ENCODE results near the gene PDE6B. TPM values are rescaled to one million over a fixed set of nuclear protein-coding genes. Genes with fewer than 3 reads are reported as not detected.

PDE6B gene
- polyA plus RNA-seq, 3 donors = 0.76 to 1.7 (median 1.2) TPM

DNA sequence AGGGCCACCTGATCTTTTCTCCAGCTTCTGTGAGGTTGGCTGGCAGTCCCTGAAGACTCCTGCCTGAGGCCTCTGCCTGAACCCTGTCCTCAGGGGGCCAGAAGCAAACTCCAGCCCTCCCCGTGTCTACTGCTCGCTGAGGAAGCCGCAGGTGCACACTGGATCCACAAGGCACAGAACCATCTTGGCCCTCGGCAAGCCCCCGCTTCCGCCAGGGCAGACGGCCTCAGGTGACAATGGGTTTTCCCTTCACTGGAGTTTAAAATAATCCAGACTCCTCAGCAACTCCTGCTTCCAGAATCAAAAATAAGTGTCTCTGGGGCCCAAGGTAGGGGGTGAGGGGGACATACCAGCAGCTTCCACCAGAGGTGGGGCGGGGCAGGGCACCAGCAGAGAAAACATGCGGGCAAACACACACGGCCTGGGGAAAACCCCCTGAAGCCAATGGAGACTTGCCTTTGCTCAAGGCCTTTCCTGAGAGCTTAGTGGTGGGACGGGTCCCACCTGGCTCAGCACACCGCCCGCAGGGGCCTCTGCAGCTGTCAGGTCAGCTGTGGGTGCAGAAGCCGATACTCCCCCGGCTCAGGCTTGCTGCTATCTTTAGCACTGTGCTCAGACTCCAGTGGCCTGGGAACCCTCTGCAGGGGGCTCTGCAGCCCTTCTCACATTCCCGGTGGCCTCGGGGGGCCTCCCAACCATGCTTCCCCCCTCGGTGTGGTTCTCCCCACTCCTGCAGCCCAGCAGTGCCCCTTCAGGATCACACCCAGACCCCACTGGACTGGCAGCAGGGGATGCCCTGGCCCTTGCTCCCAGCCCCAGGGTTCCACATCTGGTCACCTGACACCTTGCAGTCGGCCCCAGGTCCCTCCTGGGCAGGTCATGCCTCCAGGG lies 50.9 kb downstream of the PDE6B start:
- WGBS, 3 donors = 59 to 74% (median 74%) methylated on average over 19 of the region's 19 CpGs

DNA sequence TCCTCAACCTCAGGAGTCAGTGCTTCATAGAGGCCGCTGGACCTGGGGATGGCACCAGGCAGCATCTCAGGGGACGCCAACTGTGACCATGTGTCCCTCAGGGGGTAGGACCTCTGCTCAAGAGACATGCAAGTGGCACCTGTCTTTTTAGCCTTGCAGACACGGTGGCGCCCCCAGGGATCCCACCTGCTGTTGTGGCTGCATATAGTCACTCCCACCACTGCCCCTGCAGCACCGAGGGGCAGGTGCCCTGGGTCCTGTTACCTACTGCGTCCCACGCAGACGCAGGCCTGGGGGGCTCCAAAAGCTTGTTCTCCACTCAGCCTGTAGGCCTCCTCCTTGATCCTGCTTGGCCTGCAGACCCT lies 51.5 kb downstream of the PDE6B start:
- H3K27ac ChIP-seq (ENCODE audit: low read depth, low read length) = no peak overlapping the region
- WGBS, 3 donors = 72 to 85% (median 82%) methylated on average over 8 of the region's 8 CpGs

More for the DNA sequence above, 50.9 kb downstream of the PDE6B start:
- H3K27ac ChIP-seq (ENCODE audit: low read depth, low read length) = no peak overlapping the region

DNA sequence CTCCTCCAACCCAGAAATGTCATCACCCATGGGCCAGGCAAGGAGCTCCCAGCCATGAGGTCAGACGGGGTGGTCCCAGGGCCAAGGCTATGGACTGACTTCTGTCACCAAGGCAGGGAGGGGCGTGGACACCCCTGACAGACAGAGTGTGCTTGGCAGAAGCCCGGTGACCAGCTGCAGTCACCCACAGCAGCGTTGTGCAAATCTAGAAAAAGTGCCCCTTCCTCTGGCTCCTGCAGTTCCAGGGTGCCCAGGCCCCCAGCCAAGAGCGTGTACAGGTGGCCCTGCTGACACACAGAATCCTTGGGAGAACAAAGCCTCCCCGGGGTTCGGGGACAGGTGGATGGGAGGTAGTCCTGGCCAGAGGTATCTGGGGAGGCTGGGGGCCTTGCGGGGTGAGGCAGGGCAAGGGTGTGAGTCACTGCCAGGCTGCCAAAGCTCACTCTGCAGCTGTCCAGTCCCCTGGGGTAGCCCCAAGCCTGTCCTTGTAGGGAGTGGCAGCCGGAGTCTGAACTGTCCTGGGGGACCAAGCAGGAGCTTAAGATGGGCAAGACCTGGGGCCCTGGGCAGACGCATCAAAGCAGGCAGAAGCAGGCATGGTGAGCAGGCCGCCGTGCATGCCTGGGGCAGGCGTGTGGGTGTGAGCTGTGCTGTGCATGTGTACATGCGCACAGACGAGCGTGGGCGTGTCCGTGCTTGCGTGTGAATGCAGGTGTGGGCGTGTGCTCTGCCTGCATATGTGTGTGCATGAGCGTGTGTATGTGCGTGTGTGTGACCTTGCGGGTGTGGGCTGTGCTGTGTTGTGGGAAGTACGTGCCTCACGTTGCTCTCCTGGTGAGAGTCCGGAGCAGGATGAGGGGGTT lies 52.3 kb downstream of the PDE6B start:
- no peak overlapping the region for H3K27ac ChIP-seq (ENCODE audit: low read depth, low read length)
- WGBS, 3 donors = 53 to 75% (median 66%) methylated on average over 26 of the region's 26 CpGs

DNA sequence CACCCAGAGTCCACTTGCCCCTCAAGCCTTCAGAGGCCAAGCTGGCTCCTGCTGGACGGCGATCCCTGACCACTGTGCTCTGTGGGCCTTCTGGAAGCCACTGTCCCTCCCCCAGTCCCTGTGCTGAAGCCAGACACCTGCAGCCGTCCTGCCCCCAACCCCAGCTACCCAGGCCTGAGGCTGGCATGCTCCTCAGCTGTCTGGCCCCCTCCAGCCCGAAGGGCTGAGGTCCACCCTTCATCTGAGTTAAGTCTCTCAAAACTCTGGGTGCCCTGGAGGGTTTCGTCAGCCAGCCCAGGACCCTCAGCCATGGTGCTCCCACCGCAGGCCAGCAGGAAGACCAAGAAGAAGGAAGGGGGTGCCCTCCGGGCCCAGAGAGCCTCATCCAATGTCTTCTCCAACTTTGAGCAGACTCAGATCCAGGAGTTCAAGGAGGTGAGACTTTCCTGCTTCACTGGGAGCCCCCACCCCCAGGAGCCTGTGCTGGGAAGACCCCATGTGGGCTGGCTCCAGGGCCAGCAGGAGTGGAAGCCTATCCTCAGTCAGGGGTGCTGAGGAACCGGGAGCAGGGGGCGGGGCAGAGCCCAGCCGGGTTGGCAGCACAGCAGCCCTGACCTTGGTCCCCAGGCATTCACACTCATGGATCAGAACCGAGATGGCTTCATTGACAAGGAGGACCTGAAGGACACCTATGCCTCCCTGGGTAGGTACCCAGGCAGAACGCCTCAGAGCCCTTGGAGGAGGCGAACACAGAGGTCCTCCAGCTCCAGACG lies 53.1 kb downstream of the PDE6B start:
- WGBS, 3 donors = 67 to 79% (median 77%) methylated on average over 14 of the region's 14 CpGs
- H3K27ac ChIP-seq (ENCODE audit: low read depth, low read length) = no peak overlapping the region

DNA sequence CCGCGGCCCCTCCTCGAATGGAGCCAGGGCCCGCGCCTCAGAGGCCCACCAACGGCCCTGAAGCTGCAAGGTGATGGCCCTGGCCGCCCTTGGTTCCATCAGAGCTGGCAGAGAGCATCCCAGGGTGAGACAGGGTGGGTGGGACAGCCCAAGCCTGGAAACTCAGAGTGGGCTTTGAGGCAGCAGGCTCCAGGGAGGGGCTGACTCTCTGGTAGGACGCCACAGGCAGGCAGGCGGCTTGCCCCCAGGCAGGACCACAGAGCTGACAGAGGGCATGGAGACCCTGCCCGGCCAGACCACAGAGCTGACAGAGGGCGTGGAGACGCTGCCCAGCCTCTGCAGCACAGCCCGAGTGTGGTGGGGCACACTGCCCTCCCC lies 53.7 kb downstream of the PDE6B start:
- no peak overlapping the region for H3K27ac ChIP-seq (ENCODE audit: low read depth, low read length)
- WGBS, 3 donors = 88% methylated on average over 13 of the region's 13 CpGs

DNA sequence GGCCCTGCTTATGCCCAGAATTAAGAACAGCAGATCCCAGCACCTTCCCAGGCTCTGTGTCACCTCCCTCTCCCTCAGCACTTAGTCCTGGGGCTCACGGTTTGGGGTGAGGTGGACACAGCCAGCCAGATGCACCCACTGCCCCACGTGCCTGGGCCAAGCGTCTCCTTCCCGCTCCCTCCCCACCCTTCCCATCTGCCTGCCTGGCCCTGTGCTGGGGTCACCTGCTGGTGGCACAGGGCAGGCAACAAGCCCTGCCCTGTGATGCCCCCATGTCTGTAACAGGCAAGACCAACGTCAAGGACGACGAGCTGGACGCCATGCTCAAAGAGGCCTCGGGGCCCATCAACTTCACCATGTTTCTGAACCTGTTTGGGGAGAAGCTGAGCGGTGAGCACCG lies 54.3 kb downstream of the PDE6B start:
- no peak overlapping the region for H3K27ac ChIP-seq (ENCODE audit: low read depth, low read length)
- 82 to 86% (median 85%) methylated on average over 11 of the region's 11 CpGs for WGBS, 3 donors

DNA sequence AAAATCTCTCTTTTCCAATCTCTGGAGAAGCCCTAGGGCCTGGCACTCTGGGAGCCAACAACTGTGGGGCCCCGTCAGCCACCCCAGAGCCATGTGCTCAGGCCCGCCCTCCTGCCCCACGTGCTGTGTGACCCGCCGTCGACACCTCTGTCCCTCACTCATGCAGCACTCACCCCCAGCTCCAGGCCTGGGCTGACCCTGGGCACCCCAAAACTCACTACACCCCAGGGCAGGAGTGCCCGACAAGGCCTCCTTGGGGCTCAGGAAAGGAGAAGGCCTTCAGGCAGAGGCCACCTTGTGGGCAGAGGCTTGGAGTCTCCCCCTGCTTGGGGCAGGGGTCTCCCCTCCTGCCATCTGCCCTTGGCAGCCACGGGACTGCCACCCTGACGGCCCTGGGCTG lies 54.7 kb downstream of the PDE6B start:
- 79 to 87% (median 82%) methylated on average over 8 to 9 of the region's 9 CpGs for WGBS, 3 donors
- no peak overlapping the region for H3K27ac ChIP-seq (ENCODE audit: low read depth, low read length)

DNA sequence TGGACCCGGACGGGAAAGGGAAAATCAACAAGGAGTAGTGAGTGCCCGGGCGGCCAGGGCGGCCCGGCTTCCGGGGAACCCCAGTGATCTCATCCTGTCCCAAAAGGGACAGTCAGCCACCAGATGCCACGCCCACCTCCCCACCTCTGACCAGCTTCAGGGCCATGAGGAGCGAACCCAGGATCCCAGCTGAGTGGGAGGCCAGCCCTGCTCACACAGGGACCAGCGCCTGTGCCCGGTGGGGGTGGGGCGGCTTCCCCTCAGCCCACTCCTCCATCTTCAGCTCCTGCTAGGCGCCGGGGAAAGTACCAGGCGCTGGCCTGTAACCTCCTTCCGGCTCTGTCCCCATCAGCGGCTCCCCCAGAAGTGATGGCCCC lies 55.2 kb downstream of the PDE6B start:
- no peak overlapping the region for H3K27ac ChIP-seq (ENCODE audit: low read depth, low read length)
- WGBS, 3 donors = 48 to 74% (median 60%) methylated on average over 14 to 17 of the region's 17 CpGs

DNA sequence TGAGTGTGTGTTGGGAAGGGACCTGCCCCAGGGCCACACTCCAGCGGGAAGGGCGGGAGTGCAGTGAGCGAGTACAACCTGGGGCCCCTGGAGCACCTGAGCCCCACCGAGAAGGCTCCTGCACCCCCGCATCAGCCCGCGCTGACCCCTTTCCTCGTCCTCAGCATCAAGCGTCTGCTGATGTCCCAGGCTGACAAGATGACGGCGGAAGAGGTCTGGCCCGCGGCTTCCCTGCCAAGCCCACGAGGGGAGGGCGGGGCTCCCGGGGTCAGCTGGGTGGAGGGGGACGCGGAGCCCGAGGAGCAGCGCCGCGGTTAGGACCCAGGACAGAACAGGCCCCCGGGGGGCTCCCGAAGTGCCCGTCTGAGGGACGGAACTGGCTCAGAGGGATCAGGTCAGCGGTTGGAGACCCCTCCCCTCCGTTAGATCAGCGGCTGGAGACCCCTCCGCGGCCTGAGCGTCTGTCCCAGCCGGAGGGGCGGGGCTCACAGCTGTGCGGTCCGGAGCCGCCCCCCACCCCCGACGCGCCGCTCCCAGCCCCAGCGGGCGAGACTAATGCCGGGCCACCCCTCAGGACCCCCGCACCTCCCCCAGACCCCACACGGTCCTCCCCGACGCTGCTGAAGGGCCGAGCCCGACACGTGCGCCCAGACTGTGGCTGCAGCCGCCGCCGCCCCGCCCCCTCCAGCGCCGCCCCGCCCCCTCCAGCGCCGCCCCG lies 55.7 kb downstream of the PDE6B start:
- 3 to 19% (median 8%) methylated on average over 34 to 52 of the region's 62 CpGs for WGBS, 3 donors
- H3K27ac ChIP-seq (ENCODE audit: low read depth, low read length) = no peak overlapping the region

DNA sequence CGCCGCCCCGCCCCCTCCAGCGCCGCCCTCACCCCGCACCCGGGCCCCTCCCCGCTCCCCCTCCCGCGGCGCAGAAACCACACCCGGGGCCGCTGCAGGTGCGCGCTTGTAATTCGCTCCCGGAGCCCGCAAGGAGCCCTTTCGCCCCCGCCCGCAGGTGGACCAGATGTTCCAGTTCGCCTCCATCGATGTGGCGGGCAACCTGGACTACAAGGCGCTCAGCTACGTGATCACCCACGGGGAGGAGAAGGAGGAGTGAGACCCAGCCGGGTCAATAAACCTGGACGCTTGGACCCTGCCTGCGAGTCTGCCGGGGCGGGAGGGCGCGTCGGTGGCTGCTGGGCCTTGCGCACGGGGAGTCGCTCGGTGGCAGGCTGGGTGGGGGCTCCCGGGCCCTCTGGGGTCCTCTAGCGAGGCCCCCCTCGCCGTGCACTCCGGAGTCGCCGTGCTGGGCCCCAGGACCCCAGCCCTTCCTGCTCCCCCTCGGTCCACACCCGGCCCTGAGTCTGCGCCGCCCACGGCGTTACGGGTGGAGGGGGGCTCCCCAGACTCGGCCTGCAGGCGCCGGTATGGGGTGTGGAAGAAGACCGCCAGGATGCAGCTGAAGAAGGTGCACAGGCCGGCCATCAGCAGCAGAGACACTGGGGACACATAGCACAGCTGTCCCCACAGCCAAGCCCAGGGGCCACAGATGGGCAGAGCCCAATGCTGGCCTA lies 56.5 kb downstream of the PDE6B start:
- 74 to 82% (median 82%) methylated on average over 47 to 55 of the region's 58 CpGs for WGBS, 3 donors
- H3K27ac ChIP-seq (ENCODE audit: low read depth, low read length) = no peak overlapping the region

DNA sequence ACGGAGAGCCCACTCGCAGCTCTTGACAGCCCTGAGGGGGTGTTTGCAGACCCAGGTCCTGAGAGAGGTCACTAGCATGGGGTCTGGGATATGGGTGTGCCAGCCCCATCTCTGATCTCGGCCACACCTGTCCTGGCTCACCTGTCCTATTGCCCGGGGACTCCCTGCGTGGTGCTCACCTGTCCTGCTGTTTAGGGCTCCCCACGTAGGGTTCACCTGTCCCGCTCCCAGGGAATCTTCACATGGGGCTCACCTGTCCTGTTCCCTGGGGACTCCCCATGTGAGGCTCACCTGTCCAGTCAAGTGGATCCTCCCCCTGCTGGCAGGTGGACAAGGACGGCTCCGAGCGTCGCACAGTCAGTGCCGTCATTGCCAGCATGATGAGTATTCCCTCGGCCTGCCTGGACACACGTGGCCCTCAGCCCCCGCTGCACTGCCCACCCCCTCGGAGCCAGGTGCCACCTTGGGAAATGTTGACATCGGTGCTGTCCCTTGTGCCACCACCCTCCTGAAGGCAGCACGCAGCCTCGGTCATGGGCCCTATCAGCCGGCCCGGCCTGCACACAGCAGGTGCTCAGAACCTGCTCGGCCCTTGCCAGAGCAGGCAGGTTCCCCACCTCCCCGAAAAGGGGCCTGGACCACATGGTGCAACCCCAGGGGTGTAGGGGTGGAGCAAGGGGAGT lies 57.3 kb downstream of the PDE6B start:
- H3K27ac ChIP-seq (ENCODE audit: low read depth, low read length) = no peak overlapping the region
- 75 to 92% (median 91%) methylated on average over 23 of the region's 23 CpGs for WGBS, 3 donors

DNA sequence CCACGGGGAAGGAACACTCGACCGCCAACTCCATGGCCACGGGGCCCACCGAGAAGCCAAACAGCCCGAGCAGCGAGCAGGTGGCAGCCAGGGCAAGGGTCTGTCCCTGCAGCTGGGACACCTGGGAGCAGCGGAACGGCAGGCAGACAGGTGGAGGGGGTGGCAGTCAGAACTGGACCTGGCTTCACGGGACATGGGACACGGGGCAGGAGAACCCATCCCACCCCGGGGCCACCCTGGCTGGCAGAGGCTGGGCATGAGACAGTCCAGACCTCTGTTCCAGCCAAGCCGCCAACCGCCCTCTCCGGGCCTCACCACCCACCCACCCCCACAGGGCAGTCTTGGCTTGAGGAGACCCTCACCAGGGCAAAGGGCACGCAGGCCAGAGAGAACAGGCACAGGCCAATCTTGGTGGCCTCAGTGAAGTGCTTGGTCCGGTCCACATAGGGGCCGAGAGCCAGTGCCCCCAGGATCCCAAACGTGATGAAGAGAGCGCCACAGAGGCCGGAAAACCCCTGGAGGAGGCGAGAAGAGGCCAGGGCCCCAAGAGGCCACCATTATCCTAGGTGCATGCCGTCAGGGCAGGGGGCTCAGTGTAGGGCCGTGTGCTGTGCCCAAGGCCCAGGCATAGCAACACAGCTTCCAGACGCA lies 58.0 kb downstream of the PDE6B start:
- no peak overlapping the region for H3K27ac ChIP-seq (ENCODE audit: low read depth, low read length)
- WGBS, 3 donors = 77 to 80% (median 77%) methylated on average over 24 to 25 of the region's 25 CpGs

DNA sequence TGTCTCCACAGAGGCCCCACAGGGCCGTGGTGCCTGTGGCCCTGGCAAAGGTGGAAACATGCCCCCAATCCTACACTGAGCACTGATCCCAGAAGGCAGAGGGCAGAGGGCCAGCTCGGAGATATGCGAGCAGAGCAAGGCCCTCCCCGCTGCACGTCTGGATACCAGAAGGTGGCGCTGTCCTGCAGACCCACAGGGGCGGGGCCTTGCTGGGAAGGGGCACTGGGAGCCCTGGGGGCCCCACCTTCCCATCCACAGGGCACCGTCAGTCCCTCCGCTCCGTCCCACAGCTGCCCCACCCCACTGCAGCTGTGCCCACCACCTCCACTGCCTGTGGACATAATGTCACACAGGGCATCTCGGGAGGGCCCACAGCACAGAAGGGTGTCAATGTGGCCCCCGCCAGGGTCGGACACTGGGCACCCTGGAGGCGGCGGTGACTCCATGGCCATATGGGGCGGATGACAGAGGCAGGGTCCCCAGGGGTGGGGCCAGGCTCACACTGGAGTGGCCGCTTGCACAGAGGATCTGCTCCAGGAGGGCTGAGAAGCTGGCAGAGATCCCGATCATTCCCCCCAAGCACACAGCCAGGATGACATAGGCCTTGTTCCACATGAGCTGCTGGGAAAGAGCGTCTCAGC lies 58.7 kb downstream of the PDE6B start:
- no peak overlapping the region for H3K27ac ChIP-seq (ENCODE audit: low read depth, low read length)
- whole genome bisulfite sequencing, 3 donors = 43 to 46% (median 43%) methylated on average over 16 to 19 of the region's 19 CpGs

DNA sequence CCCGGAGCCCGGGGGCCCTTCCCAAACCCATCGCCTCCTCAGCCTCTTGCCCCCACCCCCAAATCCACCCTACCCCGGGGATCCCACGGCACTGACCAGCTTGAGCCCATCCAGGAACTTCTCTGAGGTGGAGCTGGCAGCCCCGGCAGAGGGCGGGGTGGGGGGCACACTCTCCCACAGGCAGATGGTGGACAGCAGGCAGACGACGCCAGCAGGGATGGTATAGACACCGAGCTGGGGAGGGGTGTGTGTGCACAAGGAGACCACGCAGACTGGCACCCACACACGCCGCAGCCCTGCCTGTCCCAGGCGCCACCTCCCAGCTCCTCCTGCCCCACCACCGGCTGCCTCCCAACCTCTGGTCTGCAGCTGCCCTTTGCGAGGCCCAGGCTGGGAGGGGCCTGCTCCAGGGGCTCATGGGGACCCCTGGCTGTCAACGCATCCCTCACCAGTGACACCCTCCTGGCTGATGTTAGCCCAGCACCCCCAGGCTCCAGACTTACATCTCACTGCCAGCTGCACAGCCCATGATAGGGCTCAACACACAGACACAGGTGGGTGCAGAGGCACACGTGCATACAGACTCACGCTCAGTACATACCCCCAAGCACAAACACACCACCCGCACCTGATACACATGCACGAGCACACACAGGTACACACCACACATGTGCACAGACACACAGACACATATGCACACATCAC lies 59.4 kb downstream of the PDE6B start:
- 82 to 88% (median 84%) methylated on average over 19 to 21 of the region's 21 CpGs for WGBS, 3 donors

DNA sequence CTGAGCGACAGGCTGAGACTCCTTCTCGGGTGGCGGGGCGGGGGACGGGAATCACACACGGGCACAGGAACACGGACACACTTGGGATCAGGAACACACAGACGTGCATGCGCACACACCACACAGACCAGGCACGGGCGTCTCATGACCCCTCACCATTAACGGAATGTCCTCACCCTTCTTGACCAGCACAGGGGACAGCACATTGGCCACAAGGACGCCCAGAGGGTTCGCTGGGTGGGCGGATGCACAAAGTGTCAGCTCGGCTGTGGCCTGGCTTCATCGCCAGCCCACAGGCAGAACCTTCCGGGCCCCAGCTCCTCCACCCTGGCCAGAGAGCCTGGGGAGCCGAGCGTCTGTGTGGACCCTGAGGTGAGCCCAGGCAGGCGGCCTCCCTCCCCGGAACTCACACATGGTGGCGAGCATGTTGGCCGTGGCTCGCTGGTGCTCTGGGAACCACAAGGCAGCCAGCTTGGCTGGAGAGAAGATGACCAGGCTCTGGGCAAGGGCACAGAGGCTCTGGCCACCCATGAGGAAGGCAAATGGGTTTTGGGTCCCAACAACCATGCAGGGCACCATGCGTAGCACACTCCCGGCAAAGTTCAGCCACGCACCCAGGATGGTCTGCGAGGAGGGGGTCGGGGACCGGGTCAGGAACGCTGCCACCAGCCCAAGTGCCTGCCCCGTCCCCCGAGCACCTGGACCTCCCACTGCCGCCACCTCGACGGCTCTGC lies 60.5 kb downstream of the PDE6B start:
- no peak overlapping the region for H3K27ac ChIP-seq (ENCODE audit: low read depth, low read length)
- 91 to 94% (median 94%) methylated on average over 37 of the region's 37 CpGs for WGBS, 3 donors

More for the DNA sequence above, 59.4 kb downstream of the PDE6B start:
- no peak overlapping the region for H3K27ac ChIP-seq (ENCODE audit: low read depth, low read length)
